Prostate gland (tissue), 2 donors: Measurements from ENCODE around the gene NETO2. TPM values are rescaled to one million over a fixed set of nuclear protein-coding genes. Genes with fewer than 3 reads are reported as not detected.
"Not testable (repeated sequence)": the region's sequence is repeated elsewhere in the genome, so short reads cannot be mapped to it uniquely, and the experiment has no call there.

Source experiments
- DNase-seq: peaks from one replicate; pipeline ENCODE4 v3.0.0-alpha.2; 2019; ENCODE audit warnings: low spot score
- H3K27ac ChIP-seq, 2 donors: fragments of 200-600 bp; sonication (generic); 2 replicates each; pipeline ENCODE4 v1.5.1; 2017 to 2019
- H3K27me3 ChIP-seq: fragments of 200-600 bp; sonication (generic); replicated peaks from 2 replicates; pipeline ENCODE4 v1.5.1; 2019; ENCODE audit not compliant: insufficient read depth
- H3K36me3 ChIP-seq, 2 donors: fragments of 200-600 bp; sonication (generic); 1 replicate in 1 of 2; 2 replicates in 1 of 2; pipeline versions ENCODE4 v1.5.1 to v1.8.1; 2017 to 2019
- H3K4me1 ChIP-seq: fragments of 200-600 bp; sonication (generic); replicated peaks from 2 replicates; pipeline ENCODE4 v1.5.1; 2019
- H3K4me3 ChIP-seq, 2 donors: fragments of 200-600 bp; sonication (generic); 2 replicates each; pipeline ENCODE4 v1.5.1; 2017 to 2019
- H3K9me3 ChIP-seq: fragments of 200-600 bp; sonication (generic); 2 replicates; pipeline ENCODE4 v1.5.1; 2017
- CTCF ChIP-seq, 4 experiments: fragments of 200-600 bp in 2 of 4; fragments of 450-650 bp in 2 of 4; sonication (generic) in 2 of 4; IDR thresholded peaks; 1 replicate in 3 of 4; 2 replicates in 1 of 4; pipeline ENCODE4 v1.5.1; 2016 to 2019; ENCODE audit warnings: antibody characterized with exemption in 4 of 4, mild to moderate bottlenecking in 2 of 4, moderate library complexity in 2 of 4
- POLR2A ChIP-seq: fragments of 450-650 bp; IDR thresholded peaks from one replicate; pipeline ENCODE4 v1.6.1; 2016; ENCODE audit warnings: antibody characterized with exemption, mild to moderate bottlenecking
- POLR2AphosphoS5 ChIP-seq: sonication (generic); formaldehyde crosslinking; IDR thresholded peaks from one replicate; pipeline ENCODE4 v1.6.1; 2017; ENCODE audit warnings: antibody characterized with exemption
- WGBS: methylation state at CpG from one replicate; pipeline ENCODE4 v1.1.5; 2018; 5-methylcytosine and 5-hydroxymethylcytosine counted together
- intact Hi-C: fragments of 100-400 bp; cut with DNase I; formaldehyde crosslinking; loops from one replicate; pipeline ENCODE4 v1.14.2; 2022
- total RNA-seq, 2 donors: library from RNA; depleted of rRNA; stranded (reverse); fragments of >200 nt; gene quantifications; one replicate each; pipeline ENCODE4 v1.1.0, GENCODE V29; 2016

NETO2 gene
- total RNA-seq: 10 to 100 TPM in 1 of 2 donors, under 1 TPM in 1; 0.73 to 14.3 TPM

GRCh38 chr16:47143677-47144558 is at the start of gene NETO2:
Gene NETO2, minus strand, starts transcription at chr16:47143945. Its CDS starts 333 bp downstream, at chr16:47143612.
- Histone ChIP-seq H3K4me1 (peaks cover 4% of the 10 kb centered on the region), H3K27ac (no peak within 1 kb of the TSS), H3K4me3 (peak within 1 kb of the TSS; percentile 28 to 42), H3K9me3 (no peaks in the 10 kb centered on the region), H3K27me3 (no peaks in the 10 kb centered on the region), H3K36me3 (no peaks in the 10 kb centered on the region)
- WGBS: 3% methylated on average over 53 of the region's 130 CpGs
- peak in 3 of 4 experiments; percentile 42 to 53 (median 44) for TF ChIP-seq CTCF (IDR thresholded peaks at IDR 0.05)
- no peak for TF ChIP-seq POLR2A
- DNase-seq: peak; percentile 17
- intact Hi-C loops: loop anchor here (2.0 to 10.0 kb wide), 4 partner anchors 107 to 1013 kb away; partner anchors contain the start of genes ABCC12, ITFG1 and PHKB

GRCh38 chr16:47182318-47182717 is 38.6 kb upstream of the NETO2 start:
- no peaks in the 10 kb centered on the region for H3K9me3 ChIP-seq
- no peak for TF ChIP-seq CTCF (IDR thresholded peaks at IDR 0.05)
- TF ChIP-seq POLR2AphosphoS5: no peak
- TF ChIP-seq POLR2A: no peak
- H3K27ac ChIP-seq: no peak overlapping the region
- no peak for DNase-seq
- H3K36me3 ChIP-seq: no peaks in the 10 kb centered on the region
- H3K4me3 ChIP-seq: no peak overlapping the region
- intact Hi-C loops: no loop called here
- no peaks in the 10 kb centered on the region for H3K27me3 ChIP-seq
- no peaks in the 10 kb centered on the region for H3K4me1 ChIP-seq
- 95% methylated on average over 3 of the region's 3 CpGs for WGBS

GRCh38 chr16:47181066-47181465 is 37.3 kb upstream of the NETO2 start:
- H3K9me3 ChIP-seq, H3K27me3 ChIP-seq, H3K36me3 ChIP-seq, H3K4me3 ChIP-seq, H3K27ac ChIP-seq, H3K4me1 ChIP-seq, intact Hi-C loops, DNase-seq: not testable (repeated sequence)
- 97% methylated on average over 21 of the region's 31 CpGs for WGBS

GRCh38 chr16:47180073-47180472 is 36.3 kb upstream of the NETO2 start:
- Histone ChIP-seq H3K27ac (no peak overlapping the region), H3K4me3 (no peak overlapping the region), H3K4me1 (no peaks in the 10 kb centered on the region), H3K9me3 (no peaks in the 10 kb centered on the region), H3K27me3 (no peaks in the 10 kb centered on the region), H3K36me3 (no peaks in the 10 kb centered on the region)
- 90% methylated on average over 8 of the region's 8 CpGs for WGBS
- no peak for DNase-seq
- intact Hi-C loops: no loop called here
- TF ChIP-seq CTCF (IDR thresholded peaks at IDR 0.05) (no peak), POLR2AphosphoS5 (no peak), POLR2A (no peak)

GRCh38 chr16:47175152-47175551 is 31.4 kb upstream of the NETO2 start:
- intact Hi-C loops: no loop called here
- no peaks in the 10 kb centered on the region for H3K36me3 ChIP-seq
- no peaks in the 10 kb centered on the region for H3K4me1 ChIP-seq
- no peak for DNase-seq
- no peak overlapping the region for H3K4me3 ChIP-seq
- H3K27me3 ChIP-seq: no peaks in the 10 kb centered on the region
- H3K27ac ChIP-seq: no peak overlapping the region
- no peaks in the 10 kb centered on the region for H3K9me3 ChIP-seq
- TF ChIP-seq POLR2AphosphoS5 (no peak), POLR2A (no peak), CTCF (IDR thresholded peaks at IDR 0.05) (no peak)
